Glomerular visceral epithelial cell (primary cell): ENCODE measurements around the gene GRPEL2.
A peak's percentile ranks its signal among the peaks of the same experiment; 100 is the strongest.
"Not testable (repeated sequence)": the region's sequence is repeated elsewhere in the genome, so short reads cannot be mapped to it uniquely, and the experiment has no call there.

Experiments used
- DNase-seq: peaks from one replicate; pipeline ENCODE4 v3.0.0-alpha.2; 2016; ENCODE audit errors: extremely low spot score

GRPEL2 gene

GRCh38 chr5:149376711-149377447 lies 31.6 kb downstream of the GRPEL2 start:
- DNase-seq = no peak

- no peak for DNase-seq
These were observed 33.0 kb downstream of the GRPEL2 start for GRCh38 chr5:149378241-149378820.

GRCh38 chr5:149379177-149379761 lies 34.0 kb downstream of the GRPEL2 start, which contains the start of gene IL17B:
TSS of gene IL17B (minus strand) at chr5:149379292. CDS start at chr5:149379225, 67 bp downstream.
- no peak for DNase-seq

GRCh38 chr5:149379818-149380374 lies 34.6 kb downstream of the GRPEL2 start:
- no peak for DNase-seq

GRCh38 chr5:149380466-149381121 lies 35.3 kb downstream of the GRPEL2 start:
- DNase-seq = no peak

GRCh38 chr5:149381261-149381985 lies 36.1 kb downstream of the GRPEL2 start:
- no peak for DNase-seq

- peak; percentile 76 for DNase-seq
These were observed 36.7 kb downstream of the GRPEL2 start for GRCh38 chr5:149381986-149382338.

GRCh38 chr5:149382517-149383220 lies 37.4 kb downstream of the GRPEL2 start:
- no peak for DNase-seq

GRCh38 chr5:149383399-149383798 lies 38.1 kb downstream of the GRPEL2 start:
- no peak for DNase-seq

GRCh38 chr5:149386166-149386565 lies 40.9 kb downstream of the GRPEL2 start:
- DNase-seq = no peak

GRCh38 chr5:149387081-149387631 lies 41.9 kb downstream of the GRPEL2 start:
- no peak for DNase-seq

GRCh38 chr5:149387982-149388381 lies 42.7 kb downstream of the GRPEL2 start:
- DNase-seq = no peak

- DNase-seq = no peak
These were observed 43.3 kb downstream of the GRPEL2 start for GRCh38 chr5:149388498-149389190.

- no peak for DNase-seq
These were observed 44.5 kb downstream of the GRPEL2 start for GRCh38 chr5:149389552-149390495.

- DNase-seq = not testable (repeated sequence)
These were observed 45.8 kb downstream of the GRPEL2 start for GRCh38 chr5:149391076-149391475.

GRCh38 chr5:149391524-149391923 lies 46.2 kb downstream of the GRPEL2 start:
- no peak for DNase-seq

GRCh38 chr5:149392718-149393117 lies 47.4 kb downstream of the GRPEL2 start:
- DNase-seq = peak; percentile 55

GRCh38 chr5:149394996-149395395 lies 49.7 kb downstream of the GRPEL2 start:
- not testable (repeated sequence) for DNase-seq

GRCh38 chr5:149397530-149397929 lies 52.2 kb downstream of the GRPEL2 start:
- DNase-seq = peak; percentile 41
